Ascending aorta (tissue), 2 donors: ENCODE data around the gene CADM1. TPM values are rescaled to one million over a fixed set of nuclear protein-coding genes. Genes with fewer than 3 reads are reported as not detected.

Experiments
- DNase-seq, 2 donors: peaks; one replicate each; pipeline ENCODE4 v3.0.0-alpha.2; 2019; ENCODE audit warnings: low spot score in 2 of 2
- H3K27ac ChIP-seq, 2 donors: fragments of 200-600 bp; sonication (generic); one replicate each; pipeline ENCODE4 v1.5.1; 2016 to 2017; ENCODE audit warnings: mild to moderate bottlenecking in 1 of 2
- H3K27me3 ChIP-seq: fragments of 200-600 bp; sonication (generic); one replicate; pipeline ENCODE4 v1.5.1; 2017
- H3K36me3 ChIP-seq, 2 donors: fragments of 200-600 bp; sonication (generic); one replicate each; pipeline ENCODE4 v1.5.1; 2016
- H3K4me1 ChIP-seq, 2 donors: fragments of 200-600 bp; sonication (generic); one replicate each; pipeline ENCODE4 v1.5.1; 2016 to 2017; ENCODE audit warnings: mild to moderate bottlenecking in 1 of 2
- H3K4me3 ChIP-seq, 2 donors: fragments of 200-600 bp; sonication (generic); one replicate each; pipeline ENCODE4 v1.5.1; 2016 to 2017; ENCODE audit warnings: mild to moderate bottlenecking in 1 of 2
- H3K9me3 ChIP-seq, 2 donors: fragments of 200-600 bp; sonication (generic); one replicate each; pipeline ENCODE4 v1.5.1; 2016
- CTCF ChIP-seq, 3 experiments: fragments of 200-600 bp in 2 of 3; fragments of 450-650 bp in 1 of 3; sonication (generic) in 2 of 3; IDR thresholded peaks; one replicate each; pipeline ENCODE4 v1.5.1; 2016 to 2019; ENCODE audit warnings: antibody characterized with exemption in 3 of 3, mild to moderate bottlenecking in 1 of 3, moderate library complexity in 1 of 3
- intact Hi-C: fragments of 100-400 bp; cut with DNase I; formaldehyde crosslinking; loops from one replicate; pipeline ENCODE4 v1.15.1; 2023
- total RNA-seq: library from RNA; depleted of rRNA; stranded (reverse); fragments of >200 nt; gene quantifications from one replicate; pipeline ENCODE4 v1.1.0, GENCODE V29; 2016

Gene CADM1
- total RNA-seq, 1 donor from 2014 or later: 2.4 TPM

- TF ChIP-seq CTCF (IDR thresholded peaks at IDR 0.05): no peak
- no peak overlapping the region for H3K27ac ChIP-seq
- no peaks in the 10 kb centered on the region for H3K4me1 ChIP-seq
- DNase-seq: no peak
- H3K4me3 ChIP-seq: no peak overlapping the region
- no peaks in the 10 kb centered on the region for H3K27me3 ChIP-seq
- intact Hi-C loops: no loop called here
- no peaks in the 10 kb centered on the region for H3K9me3 ChIP-seq
- no peaks in the 10 kb centered on the region for H3K36me3 ChIP-seq
These were observed 296.3 kb downstream of the CADM1 start for GRCh38 chr11:115207916-115208315.

GRCh38 chr11:115207166-115207591 is 297.0 kb downstream of the CADM1 start:
- H3K36me3 ChIP-seq: no peaks in the 10 kb centered on the region
- TF ChIP-seq CTCF (IDR thresholded peaks at IDR 0.05): no peak
- no peak for DNase-seq
- H3K4me3 ChIP-seq: no peak overlapping the region
- intact Hi-C loops: no loop called here
- H3K9me3 ChIP-seq: no peaks in the 10 kb centered on the region
- H3K27ac ChIP-seq: no peak overlapping the region
- no peaks in the 10 kb centered on the region for H3K4me1 ChIP-seq
- no peaks in the 10 kb centered on the region for H3K27me3 ChIP-seq

GRCh38 chr11:115206365-115207022 is 297.7 kb downstream of the CADM1 start:
- intact Hi-C loops: no loop called here
- TF ChIP-seq CTCF (IDR thresholded peaks at IDR 0.05): no peak

GRCh38 chr11:115202900-115203552 is 301.2 kb downstream of the CADM1 start:
- no peak overlapping the region for H3K27ac ChIP-seq
- peaks cover 0 to 9% of the 10 kb centered on the region in 2 donors for H3K4me1 ChIP-seq
- intact Hi-C loops: no loop called here
- DNase-seq: no peak
- H3K36me3 ChIP-seq: no peaks in the 10 kb centered on the region
- no peaks in the 10 kb centered on the region for H3K9me3 ChIP-seq
- no peaks in the 10 kb centered on the region for H3K27me3 ChIP-seq
- no peak for TF ChIP-seq CTCF (IDR thresholded peaks at IDR 0.05)
- no peak overlapping the region for H3K4me3 ChIP-seq

More at GRCh38 chr11:115206365-115207022, 297.7 kb downstream of the CADM1 start:
- DNase-seq: no peak
- no peaks in the 10 kb centered on the region for H3K4me1 ChIP-seq
- no peak overlapping the region for H3K4me3 ChIP-seq
- H3K9me3 ChIP-seq: no peaks in the 10 kb centered on the region
- no peak overlapping the region for H3K27ac ChIP-seq
- H3K27me3 ChIP-seq: no peaks in the 10 kb centered on the region
- no peaks in the 10 kb centered on the region for H3K36me3 ChIP-seq

GRCh38 chr11:115202074-115202473 is 302.1 kb downstream of the CADM1 start:
- H3K4me1 ChIP-seq: peaks cover 0 to 9% of the 10 kb centered on the region in 2 donors
- no peaks in the 10 kb centered on the region for H3K9me3 ChIP-seq
- H3K27ac ChIP-seq: no peak overlapping the region
- no peaks in the 10 kb centered on the region for H3K36me3 ChIP-seq
- no peak overlapping the region for H3K4me3 ChIP-seq
- H3K27me3 ChIP-seq: no peaks in the 10 kb centered on the region
- intact Hi-C loops: no loop called here
- DNase-seq: no peak
- TF ChIP-seq CTCF (IDR thresholded peaks at IDR 0.05): no peak
